WERI-Rb-1 (cell line): ENCODE measurements around the gene RASSF8.
A peak's percentile ranks its signal among the peaks of the same experiment; 100 is the strongest.

Experiments
- DNase-seq: peaks from one replicate; pipeline ENCODE4 v3.0.0-alpha.2; 2020
- H3K27ac ChIP-seq: fragments of 250-450 bp; sonication (Bioruptor Pico); 2 replicates; pipeline ENCODE4 v1.5.1; 2020; ENCODE audit warnings: mild to moderate bottlenecking, moderate library complexity
- H3K27me3 ChIP-seq: fragments of 250-450 bp; sonication (Bioruptor Pico); 2 replicates; pipeline ENCODE4 v1.5.1; 2021; ENCODE audit warnings: mild to moderate bottlenecking, low read depth, moderate library complexity; ENCODE audit not compliant: insufficient read depth, severe bottlenecking
- H3K36me3 ChIP-seq: fragments of 250-450 bp; sonication (Bioruptor Pico); 2 replicates; pipeline ENCODE4 v1.5.1; 2020; ENCODE audit warnings: mild to moderate bottlenecking, moderate library complexity
- H3K4me3 ChIP-seq: 2 replicates; pipeline ENCODE4 v1.5.1; 2011; ENCODE audit warnings: low read depth, mild to moderate bottlenecking, control low read depth, low read length
- H3K9me3 ChIP-seq: fragments of 250-450 bp; sonication (Bioruptor Pico); 2 replicates; pipeline ENCODE4 v1.5.1; 2021; ENCODE audit warnings: mild to moderate bottlenecking, moderate library complexity; ENCODE audit not compliant: severe bottlenecking
- TF ChIP-seq, protein P1 (sequence below): IDR thresholded peaks from 2 replicates; pipeline ENCODE4 v1.5.1; 2011; ENCODE audit warnings: low read depth, mild to moderate bottlenecking, control low read depth, inconsistent platforms, low read length

RASSF8 gene

DNA sequence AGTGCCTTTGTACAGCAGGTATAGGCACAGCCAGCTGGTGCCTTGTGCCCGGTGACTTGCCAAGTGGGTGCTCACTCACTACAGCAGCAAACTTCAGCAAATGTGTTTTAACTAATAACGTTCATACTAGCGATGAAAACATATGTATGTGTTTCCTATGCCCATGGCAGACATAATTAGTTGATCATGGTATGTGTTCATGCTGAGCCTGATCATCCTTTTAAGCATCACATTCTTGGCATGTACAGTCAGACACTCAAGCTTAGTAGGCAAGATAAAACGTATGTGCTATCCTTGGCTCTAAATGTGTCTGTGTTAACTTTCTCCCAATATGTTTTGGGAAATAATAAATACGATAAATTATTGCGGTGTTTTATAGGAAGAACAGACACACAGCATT, 55.6 kb downstream of the RASSF8 start:
- Histone ChIP-seq H3K4me3 (no peak overlapping the region), H3K9me3 (no peaks in the 10 kb centered on the region), H3K27ac (no peak overlapping the region), H3K36me3 (no peaks in the 10 kb centered on the region), H3K27me3 (no peaks in the 10 kb centered on the region)
- no peak for DNase-seq
- TF ChIP-seq, protein P1, sequence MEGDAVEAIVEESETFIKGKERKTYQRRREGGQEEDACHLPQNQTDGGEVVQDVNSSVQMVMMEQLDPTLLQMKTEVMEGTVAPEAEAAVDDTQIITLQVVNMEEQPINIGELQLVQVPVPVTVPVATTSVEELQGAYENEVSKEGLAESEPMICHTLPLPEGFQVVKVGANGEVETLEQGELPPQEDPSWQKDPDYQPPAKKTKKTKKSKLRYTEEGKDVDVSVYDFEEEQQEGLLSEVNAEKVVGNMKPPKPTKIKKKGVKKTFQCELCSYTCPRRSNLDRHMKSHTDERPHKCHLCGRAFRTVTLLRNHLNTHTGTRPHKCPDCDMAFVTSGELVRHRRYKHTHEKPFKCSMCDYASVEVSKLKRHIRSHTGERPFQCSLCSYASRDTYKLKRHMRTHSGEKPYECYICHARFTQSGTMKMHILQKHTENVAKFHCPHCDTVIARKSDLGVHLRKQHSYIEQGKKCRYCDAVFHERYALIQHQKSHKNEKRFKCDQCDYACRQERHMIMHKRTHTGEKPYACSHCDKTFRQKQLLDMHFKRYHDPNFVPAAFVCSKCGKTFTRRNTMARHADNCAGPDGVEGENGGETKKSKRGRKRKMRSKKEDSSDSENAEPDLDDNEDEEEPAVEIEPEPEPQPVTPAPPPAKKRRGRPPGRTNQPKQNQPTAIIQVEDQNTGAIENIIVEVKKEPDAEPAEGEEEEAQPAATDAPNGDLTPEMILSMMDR: no peak

DNA sequence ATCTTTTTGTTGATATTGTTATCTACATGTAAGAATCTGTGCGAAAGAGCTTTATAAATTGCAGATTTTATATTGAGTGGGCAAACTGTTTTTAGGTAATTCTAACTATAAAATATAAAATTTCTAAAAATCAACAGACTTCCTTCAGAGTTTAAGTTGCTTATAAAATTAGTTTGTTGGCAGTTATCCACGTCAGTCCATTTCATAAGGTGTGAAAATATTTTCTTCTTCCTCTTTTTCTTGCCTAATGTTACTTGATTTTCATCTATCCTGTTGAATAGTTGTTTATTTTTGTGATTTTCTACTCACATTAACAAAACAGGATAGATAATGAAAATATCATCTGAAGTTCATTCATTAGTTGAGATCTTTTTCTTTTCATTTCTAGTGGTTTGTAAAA, 58.0 kb downstream of the RASSF8 start:
- Histone ChIP-seq H3K36me3 (no peaks in the 10 kb centered on the region), H3K27me3 (no peaks in the 10 kb centered on the region), H3K9me3 (no peaks in the 10 kb centered on the region), H3K27ac (no peak overlapping the region), H3K4me3 (no peak overlapping the region)
- DNase-seq: no peak
- TF ChIP-seq, protein P1: no peak

DNA sequence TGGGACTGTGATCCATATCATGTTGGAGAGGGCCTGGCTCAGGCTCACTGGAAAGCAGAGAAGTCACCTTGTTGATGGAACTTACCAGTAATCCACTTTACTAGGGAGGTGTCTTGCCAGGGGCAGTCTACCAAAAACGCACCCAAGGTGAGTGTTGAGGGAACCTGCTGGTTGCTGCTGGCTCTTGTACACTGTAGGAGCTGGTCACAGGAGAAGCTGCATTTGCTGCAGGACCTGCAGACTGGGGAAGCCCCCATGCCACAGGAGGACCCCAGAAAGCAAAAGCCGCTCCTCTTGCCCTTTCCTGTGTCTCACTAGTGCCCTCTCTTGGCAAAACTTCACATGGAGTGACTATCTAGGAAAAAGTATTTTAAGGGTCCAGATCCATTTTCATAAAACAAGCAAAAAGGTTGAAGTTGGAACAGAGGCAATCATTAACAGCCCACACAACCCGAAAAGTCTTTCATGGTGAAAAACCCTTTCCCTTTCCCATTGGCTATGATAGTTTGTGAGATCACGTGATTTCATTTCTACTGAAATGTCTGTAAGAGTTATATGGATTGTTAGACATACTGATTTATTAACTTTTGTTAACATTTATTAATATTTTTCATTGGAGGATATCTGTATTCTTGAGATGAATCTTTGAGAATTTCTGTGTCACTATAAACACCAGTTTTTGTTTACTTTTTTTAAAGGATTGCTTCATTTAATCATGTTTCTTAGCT, 59.2 kb downstream of the RASSF8 start:
- TF ChIP-seq, protein P1: peak; percentile 61
- Histone ChIP-seq H3K27ac (no peak overlapping the region), H3K9me3 (no peaks in the 10 kb centered on the region), H3K36me3 (no peaks in the 10 kb centered on the region), H3K27me3 (no peaks in the 10 kb centered on the region), H3K4me3 (no peak overlapping the region)
- DNase-seq: peak; percentile 37

DNA sequence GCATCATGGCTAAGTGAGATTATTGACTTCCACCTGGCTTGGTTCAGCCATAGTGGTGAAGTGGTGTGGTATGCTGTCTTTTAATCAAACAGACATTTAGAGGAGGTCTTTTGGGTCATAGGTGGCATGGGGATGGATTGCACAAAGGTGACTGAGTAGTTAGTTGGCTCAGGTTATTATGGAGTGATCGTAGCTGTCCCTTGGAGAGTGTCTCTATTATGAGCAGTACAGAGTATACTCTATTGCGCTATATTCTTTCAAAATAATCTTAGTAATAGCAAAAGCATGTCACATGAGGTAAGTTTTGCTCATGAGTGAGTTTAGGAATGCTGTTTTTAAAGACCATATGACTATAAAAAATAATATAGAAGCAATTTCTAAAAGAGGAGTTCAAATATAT, 60.4 kb downstream of the RASSF8 start:
- Histone ChIP-seq H3K9me3 (no peaks in the 10 kb centered on the region), H3K27me3 (no peaks in the 10 kb centered on the region), H3K36me3 (no peaks in the 10 kb centered on the region), H3K27ac (no peak overlapping the region), H3K4me3 (no peak overlapping the region)
- TF ChIP-seq, protein P1: no peak
- no peak for DNase-seq

DNA sequence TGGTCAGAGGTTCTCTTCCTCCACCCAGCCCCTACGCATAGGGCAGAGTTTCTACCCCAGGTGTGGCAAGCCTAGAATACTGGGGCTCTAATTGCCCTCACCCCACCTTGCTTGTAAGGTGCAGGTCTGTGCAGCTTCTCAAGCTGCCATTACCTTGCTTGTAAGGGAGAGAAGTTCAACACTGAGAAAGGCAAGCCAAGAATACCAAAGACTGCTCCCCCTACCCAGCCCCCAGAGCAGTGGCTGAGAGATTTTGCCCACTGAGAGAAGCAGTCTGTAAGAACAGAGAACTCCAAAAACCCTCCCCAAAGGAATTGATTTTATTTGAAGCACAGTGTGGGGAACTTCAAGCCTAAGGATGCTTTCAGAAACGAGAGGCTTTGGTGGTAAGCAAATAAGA, 63.1 kb downstream of the RASSF8 start:
- DNase-seq: no peak

More for the DNA sequence above, 63.1 kb downstream of the RASSF8 start:
- no peaks in the 10 kb centered on the region for H3K36me3 ChIP-seq
- H3K9me3 ChIP-seq: no peaks in the 10 kb centered on the region
- no peak overlapping the region for H3K27ac ChIP-seq
- H3K27me3 ChIP-seq: no peaks in the 10 kb centered on the region
- no peak overlapping the region for H3K4me3 ChIP-seq
- TF ChIP-seq, protein P1: no peak
